ENCODE data around the gene BRD7.

BRD7 gene

GRCh38 chr16:50318796-50319578 lies 49.8 kb downstream of the BRD7 start:
- DNase-seq: no peak

- no peak for DNase-seq
Measured at GRCh38 chr16:50316848-50317630, 51.7 kb downstream of the BRD7 start.

- no peak for DNase-seq
Measured at GRCh38 chr16:50316102-50316847, 52.5 kb downstream of the BRD7 start.

- DNase-seq: no peak
Measured at GRCh38 chr16:50315346-50315997, 53.3 kb downstream of the BRD7 start.

- no peak for DNase-seq
Measured at GRCh38 chr16:50314665-50315064, 54.1 kb downstream of the BRD7 start.

GRCh38 chr16:50313596-50314478 lies 55.0 kb downstream of the BRD7 start:
- peak; percentile 59 for DNase-seq

- no peak for DNase-seq
Measured at GRCh38 chr16:50311891-50312501, 56.8 kb downstream of the BRD7 start.

- no peak for DNase-seq
Measured at GRCh38 chr16:50311134-50311528, 57.7 kb downstream of the BRD7 start.

GRCh38 chr16:50310308-50311133 lies 58.3 kb downstream of the BRD7 start:
- DNase-seq: no peak

- DNase-seq: no peak
Measured at GRCh38 chr16:50309527-50310307, 59.1 kb downstream of the BRD7 start.

- DNase-seq: no peak
Measured at GRCh38 chr16:50309156-50309526, 59.6 kb downstream of the BRD7 start.

- DNase-seq: no peak
Measured at GRCh38 chr16:50308237-50308965, 60.4 kb downstream of the BRD7 start.

GRCh38 chr16:50306287-50306686 lies 62.5 kb downstream of the BRD7 start:
- no peak for DNase-seq

GRCh38 chr16:50305441-50306061 lies 63.2 kb downstream of the BRD7 start:
- DNase-seq: no peak

GRCh38 chr16:50304467-50305440 lies 64.0 kb downstream of the BRD7 start:
- DNase-seq: no peak

GRCh38 chr16:50303605-50304466 lies 65.0 kb downstream of the BRD7 start:
- no peak for DNase-seq

All from stimulated activated CD4-positive, alpha-beta T cell treated with anti-CD3 and anti-CD28 coated beads, Interleukin-15, amount 100 ng/mL, for 24 hours (primary cell).